ENCODE results near the gene SRC.
"Not testable (repeated sequence)": the region's sequence is repeated elsewhere in the genome, so short reads cannot be mapped to it uniquely, and the experiment has no call there.

The SRC gene

DNA sequence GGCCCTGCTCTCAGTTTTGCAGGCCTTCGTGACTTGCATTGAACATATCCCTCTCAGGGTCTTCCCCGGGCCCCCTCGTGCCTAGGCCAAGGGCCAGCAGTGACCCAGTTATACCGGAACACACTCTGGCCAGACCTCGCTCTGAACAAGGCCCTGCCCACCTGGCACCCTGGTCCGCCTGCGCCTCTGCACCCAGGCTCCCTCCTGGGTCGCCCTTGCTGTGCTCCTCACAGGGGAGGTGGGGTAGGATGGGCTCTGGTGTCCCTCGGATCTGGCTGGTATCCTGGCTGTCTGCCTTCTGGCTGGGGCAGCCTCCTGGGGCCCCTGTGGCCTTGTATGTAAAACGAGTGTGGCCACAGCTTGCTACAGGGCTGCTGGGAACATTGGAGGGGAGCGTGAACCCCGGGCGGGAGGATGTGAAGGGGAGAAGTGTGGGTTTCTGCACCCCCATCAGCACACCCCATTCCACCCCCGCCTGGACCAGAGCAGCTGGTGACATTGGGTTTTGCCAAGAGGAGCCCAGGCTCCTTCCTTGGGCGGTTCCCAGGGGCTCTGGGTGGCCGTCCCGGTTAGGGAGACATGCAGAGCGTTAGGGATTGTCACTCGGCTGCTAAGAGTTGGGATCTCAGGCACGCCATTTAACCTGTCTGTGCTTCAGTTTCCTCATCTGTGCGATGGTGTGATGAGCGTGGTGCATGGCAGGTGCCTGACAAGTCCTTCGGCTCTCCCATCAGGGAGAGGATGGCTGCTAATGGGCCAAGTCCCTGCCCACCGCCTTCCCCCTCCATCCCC lies 17.5 kb downstream of the SRC start:
- no peak for DNase-seq (ENCODE audit: low read depth in 3 of 3)

DNA sequence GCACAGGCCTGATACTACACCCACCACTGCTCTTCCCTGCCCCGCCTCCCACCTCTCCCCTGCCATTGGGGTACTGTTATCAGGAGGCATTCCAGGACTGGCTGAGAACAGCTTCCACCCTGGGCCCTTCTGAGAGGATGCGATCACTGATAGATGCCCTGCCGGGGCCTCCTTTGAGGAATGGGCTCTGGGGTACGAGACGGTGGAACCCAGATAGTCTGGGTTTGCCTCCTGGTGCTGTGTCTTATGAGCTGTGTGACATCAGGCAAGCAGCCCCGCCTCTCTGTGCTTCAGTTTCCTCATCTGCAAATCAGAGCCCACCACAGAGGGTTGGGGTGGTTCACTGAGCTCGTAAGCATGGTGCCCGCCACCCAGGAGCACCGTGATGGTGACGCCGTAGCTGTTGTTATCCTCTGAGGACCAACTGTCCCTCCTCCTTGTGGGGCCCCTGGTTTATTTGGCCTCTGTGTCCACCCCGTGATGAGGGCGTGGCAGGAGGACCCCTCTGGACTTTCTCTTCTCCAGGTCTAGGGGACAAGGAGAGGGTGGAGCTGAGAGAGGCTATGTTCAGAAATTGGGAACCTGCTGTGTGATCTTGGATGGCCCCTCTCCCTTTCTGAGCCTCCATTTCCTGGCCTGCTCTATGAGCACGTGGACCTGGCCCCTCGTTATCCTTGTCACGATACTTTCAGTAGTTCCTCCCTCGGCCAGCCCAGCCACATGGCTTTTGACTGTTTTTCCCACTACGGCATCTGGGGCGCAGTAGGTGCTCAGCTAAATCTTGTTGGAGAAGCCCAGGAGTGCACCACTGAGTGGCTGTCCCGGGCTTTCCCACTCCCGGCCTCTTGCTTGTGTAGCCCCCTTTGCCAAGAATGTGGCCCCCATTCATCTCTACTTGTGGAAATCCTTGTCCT lies 18.3 kb downstream of the SRC start:
- no peak for DNase-seq (ENCODE audit: low read depth in 3 of 3)

DNA sequence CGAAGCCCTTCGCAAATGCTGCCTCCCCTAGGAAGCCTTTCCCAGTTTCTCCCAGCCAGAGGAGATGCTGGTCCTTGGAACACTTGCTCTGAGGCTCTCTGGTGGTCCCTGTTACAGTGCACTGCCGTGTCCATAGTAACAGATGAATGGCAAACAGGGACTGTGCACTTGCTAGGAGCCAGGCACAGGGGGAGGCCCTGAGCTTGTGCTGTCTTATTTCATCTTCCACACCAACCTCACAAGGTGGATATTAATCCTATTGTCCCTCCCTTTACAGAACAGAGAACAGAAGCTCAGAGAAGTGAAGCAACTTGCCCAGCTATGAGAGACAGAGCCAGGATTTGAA lies 19.0 kb downstream of the SRC start:
- DNase-seq (ENCODE audit: low read depth in 3 of 3) = no peak

DNA sequence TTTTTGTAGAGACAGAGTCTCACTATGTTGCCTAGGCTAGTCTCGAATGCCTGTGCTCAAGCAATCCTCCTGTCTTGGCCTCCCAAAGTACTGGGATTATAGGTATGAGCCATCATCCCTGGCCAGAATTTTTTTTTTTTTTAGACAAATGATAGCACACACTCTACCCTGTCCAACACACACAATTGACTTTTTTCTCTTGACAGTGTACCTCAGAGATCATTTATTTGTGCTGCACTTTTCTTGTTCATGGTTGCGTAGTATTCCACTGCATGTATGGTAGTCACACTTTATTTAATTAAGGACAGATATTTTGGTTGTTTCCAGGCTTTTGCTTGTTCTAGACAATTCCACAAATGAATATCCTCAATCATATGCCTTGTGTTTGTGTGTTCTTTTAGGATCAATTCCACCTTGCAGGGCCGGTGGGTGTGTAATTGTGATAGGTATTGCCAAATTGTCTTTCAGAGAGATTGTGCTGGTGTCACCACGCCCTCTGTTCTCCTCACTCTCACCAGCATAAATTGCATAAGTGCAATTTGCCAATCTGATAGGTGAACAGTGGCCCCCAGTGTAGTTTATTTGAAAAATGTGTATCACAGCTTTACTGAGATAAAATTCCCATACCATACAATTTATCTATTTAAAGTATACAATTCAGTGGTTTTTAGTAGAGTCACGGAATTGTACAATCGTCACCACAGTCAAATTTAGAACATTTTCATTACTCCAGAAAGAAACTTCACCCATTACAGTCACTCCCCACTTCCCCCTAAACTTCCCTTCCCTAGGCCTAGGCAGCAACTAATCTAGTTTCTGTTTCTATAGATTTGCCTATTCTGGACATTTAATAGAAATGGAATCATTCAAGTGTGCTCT lies 20.1 kb downstream of the SRC start:
- DNase-seq (ENCODE audit: low read depth in 3 of 3) = no peak

DNA sequence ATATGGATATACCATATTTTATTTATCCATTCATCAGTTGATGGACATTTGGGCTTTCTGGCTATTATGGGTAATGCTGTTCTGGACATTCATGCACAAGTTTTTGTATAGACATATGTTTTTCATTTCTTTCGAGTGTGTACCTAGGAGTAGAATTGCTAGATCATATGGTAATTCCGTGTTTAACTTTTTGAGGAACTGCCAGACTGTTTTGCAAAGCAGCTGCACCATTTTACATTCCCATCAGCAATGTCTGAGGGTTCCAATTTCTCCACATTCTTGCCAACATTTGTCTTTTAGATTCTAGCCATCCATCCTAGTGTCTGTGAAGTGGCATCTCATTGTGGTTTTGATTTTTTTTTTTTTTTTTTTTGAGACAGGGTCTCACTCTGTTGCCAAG lies 20.8 kb downstream of the SRC start:
- DNase-seq (ENCODE audit: low read depth in 3 of 3) = no peak

DNA sequence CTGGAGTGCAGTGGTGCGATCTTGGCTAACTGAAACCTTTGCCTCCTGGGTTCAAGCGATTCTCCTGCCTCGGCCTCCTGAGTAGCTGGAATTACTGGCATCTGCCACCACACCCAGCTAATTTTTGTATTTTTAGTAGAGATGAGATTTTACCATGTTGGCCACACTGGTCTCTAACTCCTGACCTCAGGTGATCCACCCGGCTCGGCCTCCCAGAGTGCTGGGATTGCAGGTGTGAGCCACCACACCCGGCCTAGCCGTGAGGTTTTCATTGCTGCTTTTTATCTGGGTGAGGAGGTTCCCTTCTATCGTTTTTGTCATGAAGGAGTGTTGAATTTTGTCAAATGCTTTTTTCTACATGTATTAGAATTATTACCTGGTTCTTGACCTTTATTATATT lies 23.9 kb downstream of the SRC start:
- DNase-seq (ENCODE audit: low read depth in 3 of 3) = no peak

DNA sequence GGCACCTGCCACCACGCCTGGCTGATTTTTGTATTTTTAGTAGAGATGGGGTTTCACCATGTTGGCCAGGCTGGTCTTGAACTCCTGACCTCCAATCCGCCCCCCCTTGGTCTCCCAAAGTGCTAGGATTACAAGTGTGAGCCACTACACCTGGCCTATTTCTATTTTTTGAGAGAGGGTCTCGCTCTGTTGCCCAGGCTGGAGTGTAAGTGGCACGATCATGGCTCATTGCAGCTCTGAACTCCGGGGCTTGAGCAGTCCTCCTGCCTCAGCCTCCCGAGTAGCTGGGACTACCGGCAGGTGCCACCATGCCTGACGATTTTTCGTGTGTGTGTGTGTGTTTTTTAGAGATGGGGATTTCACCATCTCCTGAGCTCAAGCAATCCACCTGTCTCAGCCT lies 25.9 kb downstream of the SRC start:
- DNase-seq (ENCODE audit: low read depth in 3 of 3) = not testable (repeated sequence)

DNA sequence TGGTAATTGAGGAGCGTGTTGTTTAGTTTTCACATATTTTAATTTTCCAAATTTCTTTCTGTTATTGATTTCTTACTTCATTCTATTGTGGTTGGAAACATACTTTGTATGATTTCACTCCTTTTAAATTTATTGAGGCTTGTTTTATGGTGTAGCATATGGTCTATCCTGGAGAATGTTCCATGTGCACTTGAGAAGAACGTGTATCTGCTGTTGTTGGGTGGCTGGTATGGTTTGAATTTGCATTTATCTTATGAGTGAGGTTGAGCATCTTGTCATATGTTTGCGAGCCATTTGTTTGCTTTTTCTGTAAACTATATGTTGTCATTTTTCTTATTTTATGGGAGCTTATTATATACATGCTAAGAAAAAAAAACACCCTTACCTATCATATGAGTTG lies 26.5 kb downstream of the SRC start:
- DNase-seq (ENCODE audit: low read depth in 3 of 3) = no peak

DNA sequence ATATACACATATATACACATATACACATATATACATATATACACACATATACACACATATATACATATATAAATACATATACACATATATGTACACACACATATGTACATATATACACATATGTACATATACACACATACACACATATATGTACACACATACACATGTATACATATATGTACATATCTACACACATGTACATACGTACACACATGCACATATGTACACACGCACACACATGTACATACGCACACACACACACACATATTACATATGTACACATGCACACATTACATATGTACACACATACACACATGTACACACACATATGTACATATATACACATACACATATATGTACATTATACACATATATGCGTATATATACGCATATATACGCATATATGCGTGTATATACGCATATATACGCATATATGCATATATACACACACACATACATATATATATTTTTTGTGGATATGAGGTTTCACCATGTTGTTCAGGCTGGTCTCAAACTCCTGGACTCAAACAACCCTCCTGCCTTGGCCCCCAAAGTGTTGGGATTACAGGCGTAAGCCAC lies 27.2 kb downstream of the SRC start:
- DNase-seq (ENCODE audit: low read depth in 3 of 3) = no peak

DNA sequence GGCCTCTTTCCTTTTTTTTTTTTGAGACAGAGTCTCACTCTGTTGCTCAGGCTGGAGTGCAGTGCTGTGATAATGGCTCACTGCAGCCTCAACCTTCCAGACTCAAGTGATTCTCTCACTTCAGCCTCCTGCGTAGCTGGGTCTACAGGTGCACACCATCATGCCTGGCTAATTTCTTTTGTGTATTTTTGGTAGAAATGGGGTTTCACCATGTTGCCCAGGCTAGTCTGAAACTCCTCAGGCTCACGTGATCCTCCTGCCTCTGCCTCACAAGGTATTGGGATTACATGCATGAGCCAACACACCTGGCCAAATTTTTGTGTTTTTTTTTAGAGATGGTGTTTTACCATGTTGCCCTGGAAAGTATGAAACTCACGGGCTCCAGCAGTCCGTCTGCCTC lies 29.3 kb downstream of the SRC start:
- DNase-seq (ENCODE audit: low read depth in 3 of 3) = no peak

DNA sequence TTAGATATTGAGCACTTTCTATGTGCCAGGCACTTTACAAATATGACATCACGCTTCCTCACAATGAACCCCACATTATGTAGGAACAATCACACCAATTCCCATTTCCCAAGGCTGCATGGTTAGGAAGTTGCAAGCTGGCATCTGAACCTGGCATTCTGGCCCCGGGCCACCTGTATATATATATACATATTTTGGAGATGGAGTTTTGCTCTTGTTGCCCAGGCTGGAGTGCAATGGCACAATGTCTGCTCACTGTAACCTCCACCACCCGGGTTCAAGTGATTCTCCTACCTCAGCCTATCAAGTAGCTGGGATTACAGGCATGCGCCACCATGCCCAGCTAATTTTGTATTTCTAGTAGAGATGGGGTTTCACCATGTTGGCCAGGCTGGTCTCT lies 30.4 kb downstream of the SRC start:
- DNase-seq (ENCODE audit: low read depth in 3 of 3) = no peak

DNA sequence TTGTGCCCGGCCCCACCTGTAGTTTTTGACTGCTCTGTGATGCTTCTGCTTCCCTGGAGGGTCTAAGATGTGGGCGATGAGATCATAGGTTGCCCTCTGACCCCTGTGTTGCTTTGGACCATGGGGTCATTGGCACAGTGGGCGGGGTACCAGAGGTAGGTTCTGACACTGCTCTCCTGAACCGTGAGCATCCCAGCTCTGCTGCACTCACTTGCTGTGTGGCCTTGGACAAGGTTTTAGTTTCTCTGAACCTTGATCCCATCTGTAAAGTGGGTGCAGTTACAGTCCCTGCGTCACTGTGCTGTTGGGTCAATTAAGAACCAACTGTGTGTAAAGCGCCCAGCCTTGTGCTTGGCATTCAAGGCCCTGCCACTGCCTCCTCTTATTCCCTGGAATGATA lies 30.9 kb downstream of the SRC start:
- no peak for DNase-seq (ENCODE audit: low read depth in 3 of 3)

DNA sequence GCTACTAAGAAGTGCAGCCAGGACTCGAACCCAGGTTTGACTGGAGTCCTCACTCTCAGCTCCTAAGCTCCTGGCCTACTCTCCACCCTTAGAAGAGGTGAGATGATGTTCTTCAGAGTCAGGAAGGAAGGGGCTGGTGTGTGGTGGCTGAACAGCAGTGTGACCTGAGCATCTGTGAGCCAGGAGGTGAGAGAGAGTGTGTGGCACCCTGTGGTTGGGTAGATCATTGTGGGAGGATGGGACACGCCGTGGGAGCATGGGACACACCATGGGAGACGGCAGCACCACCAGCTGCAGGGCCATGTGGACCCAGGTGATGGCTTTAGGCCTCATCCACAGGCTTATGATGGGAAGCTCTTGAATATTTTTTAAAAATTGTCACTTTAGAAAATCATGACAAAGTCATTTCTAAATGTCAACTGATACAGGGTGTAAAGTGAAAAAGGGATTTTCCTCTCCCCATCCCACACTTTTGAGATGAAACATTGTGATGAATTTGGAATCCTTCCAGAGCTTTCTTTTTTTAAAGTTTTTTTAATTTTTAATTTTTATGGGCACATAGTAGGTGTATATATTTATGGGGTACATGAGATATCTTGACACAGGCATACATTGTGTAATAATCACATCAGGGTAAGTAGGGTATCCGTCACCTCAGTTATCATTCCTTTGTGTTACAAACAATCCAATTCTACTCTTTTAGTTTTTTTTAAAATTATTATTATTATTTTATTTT lies 31.6 kb downstream of the SRC start:
- no peak for DNase-seq (ENCODE audit: low read depth in 3 of 3)

DNA sequence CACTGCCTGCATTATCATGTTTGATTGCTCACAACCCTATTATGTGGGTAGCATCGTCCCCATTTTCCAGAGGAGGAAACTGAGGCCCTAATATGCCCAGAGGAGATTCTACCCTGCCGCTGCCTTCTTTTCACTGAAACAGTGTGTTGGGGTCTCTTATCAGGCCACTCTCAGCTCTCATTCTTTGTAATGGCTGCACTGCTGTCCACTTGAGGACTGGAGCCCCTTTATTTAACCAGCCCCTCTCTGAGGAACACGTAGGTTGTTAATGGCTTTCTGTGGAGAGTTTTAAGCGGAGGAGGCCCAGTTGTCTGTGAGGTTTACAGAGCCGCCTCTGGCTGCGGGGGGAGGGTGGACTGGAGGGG lies 32.5 kb downstream of the SRC start:
- no peak for DNase-seq (ENCODE audit: low read depth in 3 of 3)

DNA sequence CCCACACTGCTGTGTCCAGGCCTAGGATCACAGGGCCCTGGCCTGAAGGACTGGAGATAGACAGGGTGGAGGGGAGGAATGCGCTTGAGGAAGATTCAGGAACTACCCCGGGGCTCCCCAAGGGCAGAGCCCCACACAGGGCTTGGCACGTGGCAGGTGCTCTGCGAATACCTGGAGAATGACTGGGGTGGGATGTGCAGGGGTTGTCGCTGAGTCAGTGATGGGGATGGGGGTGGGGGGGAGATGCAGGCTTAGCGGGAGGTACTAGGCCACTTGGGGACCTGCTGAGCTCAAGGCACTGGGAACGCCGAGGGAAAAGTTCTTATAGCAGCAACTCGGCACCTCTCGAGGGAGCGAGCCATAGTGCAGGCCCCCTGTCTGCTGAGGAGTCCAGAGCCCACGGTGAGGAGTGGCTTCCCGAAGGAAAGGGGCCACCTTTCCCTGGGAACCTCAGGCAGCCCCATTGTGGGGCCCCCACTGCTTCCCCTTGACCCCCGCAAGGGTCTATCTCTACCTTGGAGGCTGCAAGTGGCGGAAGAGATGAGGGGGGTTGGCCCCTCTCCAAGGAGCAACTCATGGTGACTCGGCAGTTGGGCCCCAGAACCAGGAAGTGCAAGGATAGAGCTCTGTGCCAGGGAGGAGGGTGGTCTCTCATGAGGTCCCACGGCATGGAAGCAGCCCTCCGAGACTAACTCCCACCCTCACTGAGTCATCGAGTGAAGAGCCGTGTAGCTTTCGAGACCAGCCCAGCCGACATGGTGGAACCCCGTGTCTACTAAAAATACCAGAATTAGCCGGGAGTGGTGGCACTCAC lies 33.1 kb downstream of the SRC start:
- no peak for DNase-seq (ENCODE audit: low read depth in 3 of 3)

DNA sequence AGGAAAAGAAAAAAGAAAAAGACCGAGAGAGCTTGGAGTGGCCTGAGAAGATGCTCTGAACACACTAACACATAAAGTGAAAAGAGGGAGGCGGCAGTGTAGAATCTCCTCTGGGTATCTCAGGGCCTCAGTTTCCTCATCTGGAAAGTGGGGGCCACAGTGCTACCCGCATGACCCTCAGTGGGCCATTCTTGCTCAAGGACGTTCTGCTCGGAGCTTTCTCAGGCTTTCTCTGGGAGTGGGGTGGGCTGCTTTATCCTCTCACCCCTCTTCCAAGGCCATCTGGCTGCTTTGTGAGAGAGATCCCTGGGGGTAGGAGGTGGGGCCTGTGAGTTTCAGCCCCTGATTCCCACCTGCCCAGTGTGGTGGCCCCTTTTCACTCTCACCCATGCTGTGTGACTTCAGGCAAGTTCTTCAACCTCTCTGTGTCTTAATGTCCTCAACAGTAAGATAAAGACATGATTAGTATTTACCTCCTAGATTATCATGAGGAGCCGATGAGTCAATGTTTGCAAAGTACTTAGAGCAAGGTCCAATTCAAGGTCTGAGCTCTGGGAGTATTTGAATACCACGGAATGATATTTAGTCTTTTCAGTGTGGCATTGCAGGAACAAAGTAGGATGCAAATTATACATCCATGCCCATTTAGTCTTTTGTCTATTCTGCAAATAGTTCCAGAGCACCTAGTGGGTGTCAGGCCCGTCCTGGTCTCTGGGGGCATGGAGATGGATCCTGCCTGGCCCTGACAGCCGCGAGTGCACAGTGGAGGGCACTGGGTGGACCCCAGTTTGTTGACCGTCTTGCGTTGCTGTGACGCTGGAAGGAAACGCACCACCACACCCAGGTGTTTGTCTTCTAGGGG lies 34.3 kb downstream of the SRC start:
- no peak for DNase-seq (ENCODE audit: low read depth in 3 of 3)

DNA sequence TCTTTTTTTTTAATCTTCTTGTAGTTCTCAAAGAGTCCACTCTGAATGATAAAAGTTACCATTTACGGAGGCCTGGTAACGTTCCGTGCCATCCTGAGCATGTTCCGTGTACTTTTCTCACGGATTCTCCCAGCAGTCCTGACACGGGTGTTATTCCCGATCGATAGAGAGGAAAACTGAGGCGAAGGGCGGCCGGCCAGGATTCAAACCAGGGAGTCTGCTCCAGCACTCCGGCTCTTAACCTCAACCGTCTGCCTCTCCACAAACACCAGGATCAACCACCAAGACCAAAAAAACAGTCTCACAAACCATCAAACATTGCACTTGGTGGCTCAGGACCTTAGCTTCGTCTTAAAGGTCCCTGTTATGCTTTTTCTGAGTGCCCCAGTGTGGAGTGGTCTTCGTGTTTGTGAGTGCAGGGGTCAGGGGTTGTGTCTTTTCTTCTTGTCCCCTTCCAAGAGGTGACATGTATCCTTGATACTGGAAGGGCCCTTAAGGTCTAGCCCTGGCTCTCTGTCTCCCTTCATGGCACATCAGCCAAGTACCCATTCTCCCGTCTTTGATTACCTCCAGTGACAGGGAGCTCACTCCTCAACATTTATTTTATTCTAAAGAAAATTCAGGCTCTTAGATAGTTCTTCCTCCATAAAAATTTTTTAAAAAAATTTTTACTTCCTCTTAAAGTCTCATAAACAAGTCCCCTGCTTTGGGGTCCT lies 35.1 kb downstream of the SRC start:
- no peak for DNase-seq (ENCODE audit: low read depth in 3 of 3)

DNA sequence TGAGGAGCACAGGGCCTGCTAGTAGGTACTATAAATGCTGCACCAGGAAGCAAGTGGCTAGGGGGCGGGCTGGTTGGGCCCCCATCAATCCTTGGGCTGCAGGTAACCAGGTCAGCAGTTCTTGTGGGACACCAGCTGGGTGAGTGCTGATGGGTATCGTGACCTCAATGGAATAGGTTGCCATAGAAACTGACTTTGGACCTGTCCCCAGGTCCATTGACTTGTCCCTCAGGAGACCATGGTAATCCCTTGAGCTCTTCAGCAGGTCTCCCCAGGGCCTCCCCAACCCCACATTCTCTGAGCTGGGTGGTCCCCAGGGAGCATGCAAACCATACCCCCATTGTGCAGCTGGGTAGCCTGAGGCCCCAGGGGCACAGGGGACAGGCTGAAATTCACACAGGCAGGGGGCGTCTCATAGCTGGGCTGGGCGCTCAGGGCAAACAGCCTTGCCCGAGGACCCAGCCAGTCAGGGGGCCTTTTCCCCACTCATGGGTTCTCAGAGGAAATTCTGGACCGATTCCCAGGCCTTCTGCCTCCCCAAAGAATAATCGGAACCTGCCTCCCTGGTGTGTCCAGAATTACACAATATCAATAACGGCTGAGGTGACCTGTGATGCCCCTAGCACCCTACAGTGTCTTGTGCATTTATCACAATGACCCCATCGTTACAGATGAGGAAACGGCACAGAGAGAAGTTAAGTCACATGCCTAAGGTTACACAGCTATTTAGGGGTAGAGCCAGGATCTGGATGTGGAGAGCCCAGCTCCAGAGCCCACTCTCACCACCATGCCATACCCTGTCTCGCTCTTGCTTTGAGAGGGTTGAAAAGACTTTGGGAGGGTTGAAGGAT lies 35.9 kb downstream of the SRC start:
- DNase-seq (ENCODE audit: low read depth in 3 of 3) = no peak
